Nucleus accumbens (tissue), 56 donors: Measurements from ENCODE around the gene METAP2.
"Not testable (repeated sequence)": the region's sequence is repeated elsewhere in the genome, so short reads cannot be mapped to it uniquely, and the experiment has no call there.

Experiments used
- DNase-seq, 56 donors: peaks; one replicate each; lab custom pipeline; 2025; lab: John Stamatoyannopoulos, UW

The METAP2 gene

GRCh38 chr12:95462081-95462480, 11.9 kb upstream of the METAP2 start:
- no peak for DNase-seq

GRCh38 chr12:95462551-95462950, 11.4 kb upstream of the METAP2 start:
- DNase-seq, result no peak

- DNase-seq, result no peak
These were observed 10.9 kb upstream of the METAP2 start for GRCh38 chr12:95463050-95463449.

GRCh38 chr12:95463776-95464175, 10.2 kb upstream of the METAP2 start:
- DNase-seq, result not testable (repeated sequence)

GRCh38 chr12:95465275-95465674, 8.7 kb upstream of the METAP2 start:
- no peak for DNase-seq

- no peak for DNase-seq
These were observed 3.7 kb upstream of the METAP2 start for GRCh38 chr12:95470300-95470699.

- DNase-seq, result peak in 31 of 56 donors; percentile 1 to 79 (median 34)
These were observed 595 bp upstream of the METAP2 start for GRCh38 chr12:95473231-95473883.

GRCh38 chr12:95474660-95474958, 657 bp downstream of the METAP2 start:
- peak in 6 of 56 donors; percentile 17 to 59 (median 38) for DNase-seq

- no peak for DNase-seq
These were observed 6.3 kb downstream of the METAP2 start for GRCh38 chr12:95480230-95480629.

GRCh38 chr12:95481072-95481471, 7.1 kb downstream of the METAP2 start:
- DNase-seq, result peak in 1 of 56 donors; percentile 0

GRCh38 chr12:95481888-95482287, 7.9 kb downstream of the METAP2 start:
- no peak for DNase-seq

- DNase-seq, result not testable (repeated sequence)
These were observed 8.6 kb downstream of the METAP2 start for GRCh38 chr12:95482564-95482963.

GRCh38 chr12:95484524-95484923, 10.6 kb downstream of the METAP2 start:
- DNase-seq, result no peak

- no peak for DNase-seq
These were observed 13.1 kb downstream of the METAP2 start for GRCh38 chr12:95487024-95487423.

GRCh38 chr12:95492462-95492861, 18.5 kb downstream of the METAP2 start:
- no peak for DNase-seq

- DNase-seq, result no peak
These were observed 20.9 kb downstream of the METAP2 start for GRCh38 chr12:95494888-95495287.

- DNase-seq, result no peak
These were observed 21.5 kb downstream of the METAP2 start for GRCh38 chr12:95495433-95495832.

GRCh38 chr12:95497031-95497430, 23.1 kb downstream of the METAP2 start:
- no peak for DNase-seq

GRCh38 chr12:95498968-95499367, 25.0 kb downstream of the METAP2 start:
- DNase-seq, result no peak

GRCh38 chr12:95499772-95500171, 25.8 kb downstream of the METAP2 start:
- no peak for DNase-seq

- DNase-seq, result no peak
These were observed 30.2 kb downstream of the METAP2 start for GRCh38 chr12:95504140-95504539.

- no peak for DNase-seq
These were observed 31.1 kb downstream of the METAP2 start for GRCh38 chr12:95505039-95505438.
